GM18873 (cell line): Measurements from ENCODE around the gene CEACAM16.
"Not testable (repeated sequence)": the region's sequence is repeated elsewhere in the genome, so short reads cannot be mapped to it uniquely, and the experiment has no call there.

Experiments
- ATAC-seq: cut with Tn5 transposase; IDR thresholded peaks from one replicate; pipeline ENCODE4 v1.9.1; 2021; ENCODE audit warnings: mild to moderate bottlenecking, moderate library complexity, moderate number of reproducible peaks; ENCODE audit not compliant: unreplicated experiment, low FRiP score

CEACAM16 gene

DNA sequence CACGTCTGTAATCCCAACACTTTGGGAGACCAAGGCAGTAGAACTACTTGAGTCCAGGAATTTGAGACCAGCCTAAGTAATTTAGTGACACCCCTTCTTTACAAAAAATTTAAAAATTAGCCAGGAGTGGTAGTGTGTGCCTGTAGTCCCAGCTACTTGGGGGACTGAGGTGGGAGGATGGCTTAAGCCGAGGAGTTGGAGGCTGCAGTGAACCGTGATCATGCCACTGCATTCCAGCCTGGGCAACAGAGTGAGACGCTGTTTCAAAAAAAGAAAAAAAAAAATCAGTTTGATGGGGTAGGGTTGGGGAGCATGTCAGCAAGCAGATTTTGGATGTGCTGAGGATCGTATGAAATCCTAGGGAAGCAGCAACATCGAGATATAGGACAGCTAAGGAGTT is 23.4 kb upstream of the CEACAM16 start:
- ATAC-seq: no peak

GRCh38 chr19:44677019-44677811 is 21.7 kb upstream of the CEACAM16 start:
- no peak for ATAC-seq

DNA sequence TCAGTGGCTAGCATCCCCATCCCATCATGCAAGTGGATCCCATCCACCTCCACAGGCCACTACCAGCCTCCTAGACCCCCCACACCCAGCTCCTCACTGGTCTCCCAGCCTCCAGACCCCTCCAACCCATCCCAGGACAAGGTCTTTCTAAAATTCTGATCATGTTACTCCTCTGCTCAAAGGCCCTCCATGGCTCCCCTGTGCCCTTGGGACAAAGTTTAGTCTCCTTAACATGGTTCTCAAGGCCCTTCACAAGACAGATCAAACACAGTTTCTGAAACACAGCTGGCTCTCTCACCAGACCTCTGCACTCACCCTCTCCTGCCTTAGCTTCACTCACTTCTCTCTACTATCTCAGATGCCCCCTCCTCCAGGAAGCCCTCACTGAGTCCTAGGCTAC is 18.4 kb upstream of the CEACAM16 start:
- ATAC-seq: no peak

- ATAC-seq: no peak
Observed at GRCh38 chr19:44681992-44682790, 16.8 kb upstream of the CEACAM16 start.

DNA sequence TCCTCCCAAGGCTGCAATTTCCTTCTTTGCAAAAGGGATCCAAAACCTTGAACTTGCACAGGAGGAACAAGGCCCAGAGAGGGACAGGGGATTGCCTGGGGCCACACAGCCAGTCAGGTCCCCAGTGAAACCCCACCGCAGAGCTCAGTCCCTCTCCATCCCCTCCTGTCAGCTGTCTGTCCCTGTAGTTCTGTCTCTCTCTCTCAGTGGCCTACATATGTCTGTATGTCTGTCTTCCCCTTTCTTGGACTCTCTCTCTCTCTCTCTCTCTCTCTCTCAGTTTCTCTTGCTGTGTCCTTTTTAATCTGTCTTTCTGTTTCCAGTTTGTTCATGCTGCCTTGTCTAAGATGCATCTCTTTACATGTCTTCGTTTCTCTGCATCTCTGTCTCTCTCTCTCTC is 16.1 kb upstream of the CEACAM16 start:
- no peak for ATAC-seq

DNA sequence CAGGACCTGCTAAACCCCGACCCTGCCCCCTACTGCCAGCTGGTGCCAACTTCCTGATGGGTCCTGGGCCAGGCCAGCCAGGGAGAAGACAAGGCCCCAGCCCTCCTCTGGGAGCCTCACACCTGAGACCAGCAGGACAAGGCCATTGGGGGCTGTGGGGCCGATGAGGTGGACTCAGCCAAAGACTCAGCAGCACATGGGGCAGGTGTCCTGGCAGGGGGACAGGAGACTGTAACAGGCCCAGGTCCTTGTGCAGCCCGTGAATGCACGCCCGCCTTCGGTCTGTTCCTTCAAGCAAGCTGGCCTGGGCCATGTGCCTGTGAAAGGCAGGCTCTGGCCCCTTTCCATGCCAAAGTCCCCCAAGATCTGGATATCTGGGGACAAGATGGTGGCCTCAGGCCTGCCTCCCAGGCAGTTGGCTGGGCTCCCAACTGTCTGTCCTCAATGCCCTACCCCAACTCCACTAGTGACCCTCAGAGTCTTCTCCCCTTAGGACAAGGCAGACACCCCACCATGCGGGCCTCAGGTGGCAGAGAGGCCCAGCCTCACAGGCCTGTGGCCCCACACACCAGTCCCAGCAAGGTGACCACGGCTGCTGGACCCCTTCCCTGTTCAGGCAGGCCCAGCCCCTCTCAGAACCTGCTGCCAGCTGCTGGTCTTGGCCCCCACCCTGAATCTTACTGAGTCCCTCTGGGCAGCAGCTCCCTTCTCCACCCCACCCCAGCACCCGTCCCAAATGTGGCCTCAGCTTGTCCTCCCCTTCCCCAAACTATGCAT is 15.3 kb upstream of the CEACAM16 start:
- ATAC-seq: no peak

- not testable (repeated sequence) for ATAC-seq
Observed at GRCh38 chr19:44684396-44684795, 14.6 kb upstream of the CEACAM16 start.

- ATAC-seq: no peak
Observed at GRCh38 chr19:44684892-44685863, 13.8 kb upstream of the CEACAM16 start.

DNA sequence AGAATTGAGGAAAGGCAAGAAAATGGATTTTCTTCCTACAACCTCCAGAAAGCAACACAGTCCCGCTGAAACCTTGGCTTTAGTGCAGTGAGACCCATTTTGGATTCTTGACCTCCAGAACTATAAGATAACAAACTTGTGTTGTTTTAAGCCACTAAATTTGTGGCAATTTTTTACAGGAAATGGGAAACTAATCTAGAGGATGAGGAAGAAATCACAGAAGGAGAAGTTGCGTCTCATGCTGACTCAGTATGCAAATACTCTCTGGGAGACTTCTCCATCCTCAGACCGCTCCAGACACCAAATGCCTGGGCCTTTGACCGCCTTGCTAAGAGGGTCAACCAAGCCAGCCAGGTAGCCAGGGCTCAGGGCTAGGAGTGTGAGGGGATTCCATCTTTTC is 13.1 kb upstream of the CEACAM16 start:
- ATAC-seq: no peak

GRCh38 chr19:44686896-44687295 is 12.1 kb upstream of the CEACAM16 start:
- ATAC-seq: no peak

DNA sequence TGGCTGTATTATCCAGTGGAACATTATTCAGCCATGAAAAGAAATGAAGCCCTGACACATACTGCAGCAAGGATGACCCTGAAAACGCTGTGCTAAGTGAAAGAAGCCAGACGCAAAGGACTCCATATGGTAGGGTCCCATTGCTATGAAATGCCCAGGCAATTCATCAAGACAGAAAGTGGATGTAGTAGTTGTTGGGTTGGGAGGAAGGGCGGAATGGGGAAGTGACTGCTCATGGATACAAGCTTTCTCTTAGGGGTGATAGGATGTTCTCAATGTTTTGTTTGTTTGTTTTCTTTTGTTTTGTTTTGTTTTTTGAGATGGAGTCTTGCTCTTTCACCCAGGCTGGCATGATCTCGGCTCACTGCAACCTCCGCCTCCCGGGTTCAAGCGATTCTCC is 11.1 kb upstream of the CEACAM16 start:
- no peak for ATAC-seq

DNA sequence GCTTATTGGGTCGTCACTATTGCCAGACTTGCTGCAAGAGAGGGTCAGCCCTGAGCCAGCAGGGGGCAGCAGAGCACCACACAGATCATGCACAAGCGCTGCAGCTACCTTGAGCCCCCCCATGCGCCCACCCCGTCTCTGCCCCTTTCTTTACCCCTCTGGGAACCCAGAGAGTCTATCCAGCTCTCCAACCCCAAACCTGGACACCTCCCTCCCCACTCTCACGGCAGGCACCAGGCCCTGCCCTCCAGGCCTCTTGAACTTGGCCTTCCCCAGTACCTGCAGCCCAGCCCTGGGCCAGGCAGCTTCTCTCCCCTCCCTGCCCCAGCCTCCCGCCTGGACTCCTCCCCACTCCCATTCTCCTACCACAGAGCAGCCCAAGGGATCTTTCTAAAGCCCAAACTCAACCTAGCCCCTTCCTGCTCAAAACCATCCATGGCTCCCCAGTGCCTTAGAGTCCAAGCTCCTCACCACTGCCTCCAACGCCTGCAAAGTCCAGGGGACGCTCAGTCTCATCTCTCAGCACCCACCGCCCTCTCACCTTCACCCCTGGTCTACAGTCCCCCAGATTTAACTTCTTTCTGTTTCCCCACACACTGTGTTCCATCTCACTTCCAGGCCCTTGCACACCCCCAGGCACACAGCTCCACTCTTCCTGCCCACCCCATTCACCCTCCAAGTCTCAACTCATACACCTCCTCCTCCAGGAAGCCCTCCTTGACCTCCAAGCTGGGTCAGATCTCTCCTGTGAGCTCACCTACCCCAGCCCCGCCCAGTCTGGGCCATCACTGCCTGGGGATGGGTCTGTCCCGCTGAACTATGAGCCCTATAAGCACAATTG is 9.4 kb upstream of the CEACAM16 start:
- no peak for ATAC-seq

GRCh38 chr19:44690131-44690440 is 8.9 kb upstream of the CEACAM16 start:
- ATAC-seq: no peak

- no peak for ATAC-seq
Observed at GRCh38 chr19:44692379-44692721, 6.6 kb upstream of the CEACAM16 start.

GRCh38 chr19:44694184-44694579 is 4.8 kb upstream of the CEACAM16 start:
- ATAC-seq: no peak

GRCh38 chr19:44696939-44697669 is 1.8 kb upstream of the CEACAM16 start:
- no peak for ATAC-seq

DNA sequence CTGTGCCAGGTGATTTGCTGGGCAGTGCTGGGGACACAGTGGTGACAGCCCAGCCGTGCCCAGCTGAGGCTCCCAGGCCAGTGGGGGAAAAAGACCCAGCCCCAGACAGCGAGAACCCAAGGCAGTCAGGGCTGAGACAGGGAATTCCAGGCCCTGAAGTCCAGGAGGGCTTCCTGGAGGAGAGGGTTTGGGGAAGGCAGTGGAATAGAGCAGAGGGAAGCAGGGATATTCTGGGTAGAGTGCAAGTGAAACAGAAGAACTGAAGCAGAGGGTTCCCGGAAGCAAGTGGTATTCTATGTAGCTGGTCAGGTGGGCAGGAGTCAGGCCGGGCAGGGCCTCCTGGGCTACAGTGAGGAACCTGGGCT is 1.3 kb upstream of the CEACAM16 start:
- no peak for ATAC-seq

DNA sequence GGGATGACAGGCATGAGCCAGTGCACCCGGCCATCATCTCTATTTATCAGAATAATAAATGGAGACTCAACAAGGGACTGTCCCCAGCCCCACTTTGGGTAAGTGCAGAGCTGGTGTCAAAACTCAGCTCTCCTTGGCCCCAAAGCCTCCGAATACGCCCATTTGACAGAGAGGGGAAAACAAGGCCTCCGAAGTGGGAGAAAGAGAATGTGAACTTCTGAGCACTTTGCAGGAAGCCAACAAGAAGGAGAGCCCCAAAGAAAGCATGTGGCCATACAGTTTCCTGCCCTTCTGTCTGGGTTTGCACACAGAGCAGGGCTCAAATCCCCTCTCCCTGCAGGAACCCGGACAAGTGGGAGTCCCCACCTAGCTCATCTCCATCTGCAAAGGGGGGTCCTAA is 1.6 kb downstream of the CEACAM16 start:
- ATAC-seq: no peak

DNA sequence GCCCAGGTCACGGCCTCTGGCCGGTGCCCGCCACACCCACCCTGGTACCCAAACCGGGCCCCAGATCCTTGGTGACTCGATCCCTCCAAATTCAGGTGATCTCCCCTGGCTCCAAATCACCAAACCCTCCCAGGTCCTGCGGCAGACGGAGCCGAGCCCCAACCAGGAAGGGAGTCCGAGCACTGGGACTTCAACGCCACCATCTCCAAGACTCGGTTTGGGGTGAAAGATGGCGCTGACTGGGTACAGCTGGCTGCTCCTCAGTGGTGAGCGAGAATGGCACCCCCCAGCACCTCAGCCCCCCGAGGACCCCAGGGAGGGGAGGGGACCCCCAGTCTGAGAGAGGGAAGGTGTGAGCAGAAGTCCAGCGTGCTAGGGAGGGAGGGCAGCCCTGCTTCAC is 2.3 kb downstream of the CEACAM16 start:
- ATAC-seq: no peak
